HG03575 (cell line): ENCODE results near the gene AGER.
"Not testable (repeated sequence)": the region's sequence is repeated elsewhere in the genome, so short reads cannot be mapped to it uniquely, and the experiment has no call there.

Source experiments
- ATAC-seq: cut with Tn5 transposase; IDR thresholded peaks from one replicate; pipeline ENCODE4 v1.9.1; 2021; ENCODE audit not compliant: unreplicated experiment, insufficient number of reproducible peaks, low FRiP score; ENCODE audit errors: extremely low read depth

Gene AGER

GRCh38 chr6:32184084-32184640, at the start of gene AGER:
Gene AGER (minus strand): TSS chr6:32184253. CDS start chr6:32184222, 31 bp downstream.
- ATAC-seq = no peak

GRCh38 chr6:32226434-32226833, 42.4 kb upstream of the AGER start:
- ATAC-seq = no peak

GRCh38 chr6:32224696-32225095, 40.6 kb upstream of the AGER start:
- ATAC-seq = no peak

- no peak for ATAC-seq
Observed at GRCh38 chr6:32223258-32224235, 39.5 kb upstream of the AGER start, which contains the start of gene NOTCH4. Gene NOTCH4 (minus strand): TSS chr6:32224067. CDS start chr6:32223928, 139 bp downstream.

GRCh38 chr6:32222333-32223230, 38.5 kb upstream of the AGER start:
- ATAC-seq = no peak

- ATAC-seq = no peak
Observed at GRCh38 chr6:32220021-32220420, 36.0 kb upstream of the AGER start.

GRCh38 chr6:32218167-32218566, 34.1 kb upstream of the AGER start:
- no peak for ATAC-seq

- no peak for ATAC-seq
Observed at GRCh38 chr6:32216998-32217397, 32.9 kb upstream of the AGER start.

GRCh38 chr6:32216285-32216684, 32.2 kb upstream of the AGER start:
- ATAC-seq = no peak

- no peak for ATAC-seq
Observed at GRCh38 chr6:32215617-32216016, 31.6 kb upstream of the AGER start.

GRCh38 chr6:32214126-32214525, 30.1 kb upstream of the AGER start:
- ATAC-seq = no peak

- no peak for ATAC-seq
Observed at GRCh38 chr6:32213649-32214048, 29.6 kb upstream of the AGER start.

GRCh38 chr6:32212076-32212760, 28.2 kb upstream of the AGER start:
- no peak for ATAC-seq

- ATAC-seq = not testable (repeated sequence)
Observed at GRCh38 chr6:32211432-32211831, 27.4 kb upstream of the AGER start.

- no peak for ATAC-seq
Observed at GRCh38 chr6:32210191-32210601, 26.1 kb upstream of the AGER start.

- ATAC-seq = no peak
Observed at GRCh38 chr6:32208996-32209395, 24.9 kb upstream of the AGER start.

- ATAC-seq = no peak
Observed at GRCh38 chr6:32204268-32204715, 20.2 kb upstream of the AGER start.

- ATAC-seq = no peak
Observed at GRCh38 chr6:32203426-32204267, 19.6 kb upstream of the AGER start.
